ENCODE results near the gene CFAP44.
"Not testable (repeated sequence)": the region's sequence is repeated elsewhere in the genome, so short reads cannot be mapped to it uniquely, and the experiment has no call there.

CFAP44 gene, protein sequence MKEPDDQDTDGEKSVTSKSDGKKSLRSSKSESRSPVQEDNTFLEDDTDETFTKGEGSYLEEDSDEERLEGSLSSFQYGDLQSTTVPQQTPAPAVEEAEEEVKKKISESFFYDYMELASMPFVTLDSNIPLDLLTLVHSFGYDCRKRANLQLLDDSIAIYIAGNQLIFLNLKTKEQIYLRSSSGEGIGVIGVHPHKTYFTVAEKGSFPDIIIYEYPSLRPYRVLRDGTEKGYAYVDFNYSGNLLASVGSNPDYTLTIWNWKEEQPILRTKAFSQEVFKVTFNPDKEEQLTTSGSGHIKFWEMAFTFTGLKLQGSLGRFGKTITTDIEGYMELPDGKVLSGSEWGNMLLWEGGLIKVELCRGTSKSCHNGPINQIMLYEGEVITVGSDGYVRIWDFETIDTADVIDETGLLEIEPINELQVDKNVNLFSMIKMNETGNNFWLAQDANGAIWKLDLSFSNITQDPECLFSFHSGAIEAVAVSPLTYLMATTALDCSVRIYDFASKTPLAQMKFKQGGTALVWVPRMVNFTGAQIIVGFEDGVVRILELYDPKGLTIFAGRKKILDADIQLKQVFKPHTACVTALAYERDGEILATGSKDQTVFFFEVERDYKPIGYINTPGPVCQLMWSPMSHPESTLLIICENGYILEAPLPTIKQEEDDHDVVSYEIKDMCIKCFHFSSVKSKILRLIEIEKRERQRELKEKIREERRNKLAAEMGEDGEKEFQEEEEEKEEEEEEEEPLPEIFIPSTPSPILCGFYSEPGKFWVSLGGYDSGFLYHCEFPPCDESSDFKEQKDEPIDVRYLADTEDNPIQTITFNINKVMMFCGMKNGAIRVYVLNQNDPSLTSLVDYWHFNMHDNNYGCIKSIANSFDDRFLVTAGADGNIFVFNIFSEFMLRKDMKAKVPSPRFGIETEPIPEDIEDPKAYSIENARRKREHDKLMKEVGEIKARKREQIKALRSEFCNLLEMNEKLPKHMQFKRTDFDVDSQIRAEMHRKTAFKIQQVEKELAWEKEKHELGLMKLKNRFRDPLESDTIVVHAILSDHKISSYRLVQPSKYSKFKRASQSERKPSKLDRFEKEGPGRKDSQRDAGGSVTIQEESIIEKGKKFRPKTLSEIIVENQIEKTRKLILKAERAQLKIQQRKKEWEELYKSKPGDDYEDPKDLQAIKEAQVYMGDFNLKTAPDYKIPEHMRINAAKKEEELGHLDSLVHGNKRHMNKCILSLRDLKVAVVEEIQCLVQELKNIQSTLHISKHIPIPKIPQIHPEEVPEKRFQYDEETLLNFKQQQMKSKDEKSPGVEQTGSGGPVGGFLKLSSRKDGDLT (N-terminal part only)

DNA sequence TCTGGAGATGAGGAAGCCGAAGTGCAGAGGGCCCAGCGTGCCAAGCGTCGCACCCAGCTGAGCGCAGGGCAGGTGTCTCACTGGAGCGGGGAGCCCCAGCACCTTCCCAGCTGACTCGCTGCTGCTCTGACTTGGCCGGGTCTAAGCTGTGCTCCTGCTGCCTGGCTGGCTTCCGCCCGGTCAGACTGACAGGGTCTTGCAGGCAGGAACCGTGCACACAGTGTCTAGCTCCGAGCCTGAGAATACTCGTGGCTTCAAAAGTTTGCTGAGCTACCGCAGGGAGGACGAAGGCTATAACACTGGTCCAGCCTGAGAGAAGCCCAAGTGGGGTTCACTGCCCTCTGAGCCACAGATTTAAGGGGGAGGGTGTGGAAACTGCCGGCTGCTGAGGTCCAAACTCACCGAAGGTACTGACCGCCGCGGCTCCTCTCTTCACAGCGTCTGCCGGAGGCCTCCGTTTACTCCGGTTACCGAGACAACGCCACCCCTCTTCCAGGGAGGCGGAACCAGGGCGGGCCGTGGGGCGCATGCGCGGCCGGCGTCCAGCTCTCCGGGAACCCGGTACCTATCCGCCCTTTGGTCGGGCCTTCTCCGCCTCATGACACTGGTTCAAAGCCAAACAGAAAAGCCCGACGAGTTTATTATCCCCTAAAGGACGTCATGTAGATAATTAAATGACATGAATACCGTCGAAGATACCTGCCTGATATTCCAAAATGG lies at the start of gene CFAP44:
TSS of gene CFAP44 (minus strand) at position 443 of the 720 bp plus-strand sequence. CDS start 7,829 bp downstream, outside the sequence.
- no peak for DNase-seq

- DNase-seq: no peak
Measured at GRCh38 chr3:113485161-113485609, 43.9 kb upstream of the CFAP44 start.

- DNase-seq: no peak
Measured at GRCh38 chr3:113468539-113468938, 27.2 kb upstream of the CFAP44 start.

DNA sequence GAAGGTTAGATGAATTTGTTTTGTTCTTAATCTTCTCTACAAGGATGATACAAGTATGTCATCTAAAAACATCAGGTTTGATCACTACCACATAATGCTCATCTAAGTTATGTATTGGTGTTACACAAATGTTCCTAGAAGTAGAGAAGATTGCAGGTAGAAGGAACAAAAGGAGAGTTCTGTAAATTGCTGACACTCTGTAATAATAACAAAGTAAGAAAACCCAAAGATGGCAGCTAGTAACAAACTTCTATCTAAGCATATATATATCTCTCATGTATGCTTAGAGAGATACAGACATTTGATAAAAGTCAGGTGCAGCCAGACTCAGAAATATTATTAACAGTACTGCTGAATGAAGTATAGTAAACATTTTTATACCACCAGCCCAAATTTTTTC lies 20.2 kb upstream of the CFAP44 start:
- DNase-seq: no peak

- DNase-seq: not testable (repeated sequence)
Measured at GRCh38 chr3:113458554-113458953, 17.3 kb upstream of the CFAP44 start.

DNA sequence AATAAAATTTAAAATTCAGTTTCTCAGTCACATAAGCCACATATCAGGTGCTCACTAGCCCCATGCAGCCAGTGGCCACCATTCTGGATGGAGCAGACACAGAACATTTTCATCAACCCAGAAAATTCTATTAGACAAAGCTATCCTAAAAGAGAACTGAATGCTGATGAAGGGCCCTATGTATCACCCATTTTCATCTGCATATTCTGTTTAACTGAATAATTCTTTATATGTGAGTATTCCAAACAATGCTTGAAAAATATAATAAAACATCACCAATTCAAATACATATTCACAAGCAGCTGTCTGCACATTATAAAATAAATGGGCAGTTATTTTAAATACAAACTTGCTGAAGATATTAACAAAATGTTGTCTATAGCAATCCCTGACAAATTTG lies 14.2 kb upstream of the CFAP44 start:
- DNase-seq: no peak

GRCh38 chr3:113454630-113455029 lies 13.3 kb upstream of the CFAP44 start:
- no peak for DNase-seq

DNA sequence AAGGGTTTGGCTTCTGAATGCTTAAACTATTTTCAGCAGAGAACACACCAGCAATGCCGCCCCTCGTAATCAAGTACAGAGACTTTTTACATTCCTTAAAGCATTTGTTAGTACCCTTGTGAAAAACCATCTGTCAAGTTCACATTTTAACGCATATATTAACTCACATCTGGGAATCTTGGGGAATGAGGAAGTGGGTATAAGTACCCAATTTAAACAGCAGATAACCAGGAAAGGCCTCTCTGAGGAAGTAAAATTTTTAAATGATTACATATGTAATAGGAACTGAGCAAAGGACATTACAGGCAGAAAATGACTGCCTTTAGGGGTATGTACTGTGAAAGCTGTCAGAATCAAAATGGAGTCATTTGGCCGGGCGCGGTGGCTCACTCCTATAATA lies 12.8 kb upstream of the CFAP44 start:
- DNase-seq: no peak

DNA sequence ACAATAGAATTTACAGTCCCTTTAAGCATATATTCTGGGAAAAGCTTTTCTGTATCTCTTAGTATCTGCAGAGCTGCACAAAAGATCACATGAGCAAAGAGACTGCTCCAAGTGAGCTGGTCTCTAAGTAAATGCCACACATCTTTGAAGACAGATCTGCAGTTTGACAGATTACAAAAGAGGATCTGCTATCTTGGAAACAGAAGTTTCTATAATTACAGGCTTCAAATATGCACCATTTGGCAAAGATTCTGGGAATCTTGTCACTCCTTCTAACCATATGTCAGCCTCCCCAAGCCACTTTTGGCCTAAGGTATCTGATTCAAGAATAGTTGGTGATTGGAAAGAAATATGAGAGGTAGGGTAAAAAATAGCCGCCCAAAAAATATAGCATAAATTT lies 9.6 kb upstream of the CFAP44 start:
- DNase-seq: no peak

- DNase-seq: no peak
Measured at GRCh38 chr3:113439606-113440005, 1.7 kb downstream of the CFAP44 start.

GRCh38 chr3:113438224-113438623 lies 3.1 kb downstream of the CFAP44 start:
- DNase-seq: no peak

DNA sequence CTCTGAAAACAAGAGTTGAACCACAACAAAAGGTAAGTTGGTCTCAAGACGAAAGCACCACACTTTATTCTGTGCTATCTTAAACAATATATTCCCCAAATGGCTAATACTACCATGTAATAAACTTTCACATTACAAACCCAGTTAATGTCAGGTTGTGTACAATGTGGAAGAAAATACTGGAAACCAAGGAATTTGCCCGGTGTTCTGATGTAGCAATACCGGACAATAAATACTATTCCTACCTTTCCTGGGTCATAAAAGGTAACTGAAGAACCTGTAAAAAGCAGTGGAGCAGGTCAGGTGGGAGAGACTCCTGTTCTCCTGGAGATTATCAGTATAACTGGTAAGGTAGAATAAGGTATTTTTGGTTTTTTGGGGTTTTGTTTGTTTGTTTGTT lies 3.9 kb downstream of the CFAP44 start:
- no peak for DNase-seq

GRCh38 chr3:113436809-113437208 lies 4.5 kb downstream of the CFAP44 start:
- DNase-seq: no peak

GRCh38 chr3:113431811-113432210 lies 9.5 kb downstream of the CFAP44 start:
- DNase-seq: no peak

- no peak for DNase-seq
Measured at GRCh38 chr3:113428581-113428980, 12.7 kb downstream of the CFAP44 start.

DNA sequence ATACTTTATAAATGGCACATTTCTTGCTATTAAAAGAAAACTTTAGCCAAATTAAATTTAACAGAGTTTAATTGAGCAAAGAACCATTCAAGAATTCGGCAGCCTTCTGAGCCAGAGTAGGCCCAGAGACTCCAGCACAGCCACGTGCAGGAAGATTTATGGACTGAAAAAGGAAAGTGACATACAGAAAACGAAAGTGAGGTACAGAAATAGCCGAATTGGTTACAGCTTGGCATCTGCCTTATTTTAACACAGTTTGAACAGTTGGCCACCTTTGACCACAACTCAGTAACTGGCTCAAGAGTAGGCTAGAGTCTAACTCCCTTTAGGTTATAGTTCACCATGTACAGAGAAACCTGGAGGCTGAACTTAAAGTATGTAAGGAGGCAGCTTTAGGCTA lies 17.6 kb downstream of the CFAP44 start:
- DNase-seq: no peak

DNA sequence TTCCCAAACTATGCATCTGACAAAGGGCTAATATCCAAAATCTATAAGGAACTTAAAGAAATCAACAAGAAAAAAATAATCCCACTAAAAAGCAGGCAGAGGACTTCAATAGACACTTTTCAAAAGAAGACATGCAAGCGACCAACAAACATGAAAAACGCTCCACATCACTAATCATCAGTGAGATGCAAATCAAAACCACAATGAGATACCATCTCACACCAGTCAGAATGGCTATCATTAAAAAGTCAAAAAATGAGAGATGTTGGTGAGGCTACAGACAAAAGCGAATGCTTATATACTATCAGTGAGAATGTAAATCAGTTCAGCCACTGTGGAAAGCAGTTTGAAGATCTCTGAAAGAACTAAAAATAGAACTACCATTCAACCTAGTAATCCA lies 20.2 kb downstream of the CFAP44 start:
- no peak for DNase-seq

DNA sequence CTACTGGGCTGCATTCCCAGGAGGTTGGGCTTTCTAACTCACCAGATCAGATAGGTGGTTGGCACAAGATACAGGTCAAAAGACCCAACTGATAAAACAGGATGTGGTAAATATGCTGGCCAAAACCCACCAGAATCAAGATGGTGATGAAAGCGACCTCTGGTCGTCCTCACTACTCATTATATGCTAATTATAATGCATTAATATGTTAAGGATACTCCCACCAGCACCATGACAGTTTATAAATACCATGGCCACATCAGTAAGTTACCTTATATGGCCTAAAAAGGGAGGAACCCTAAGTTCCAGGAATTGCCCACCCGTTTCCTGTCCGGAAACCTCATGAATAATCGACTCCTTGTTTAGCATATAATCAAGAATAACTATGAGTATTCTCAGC lies 31.6 kb downstream of the CFAP44 start:
- DNase-seq: no peak

DNA sequence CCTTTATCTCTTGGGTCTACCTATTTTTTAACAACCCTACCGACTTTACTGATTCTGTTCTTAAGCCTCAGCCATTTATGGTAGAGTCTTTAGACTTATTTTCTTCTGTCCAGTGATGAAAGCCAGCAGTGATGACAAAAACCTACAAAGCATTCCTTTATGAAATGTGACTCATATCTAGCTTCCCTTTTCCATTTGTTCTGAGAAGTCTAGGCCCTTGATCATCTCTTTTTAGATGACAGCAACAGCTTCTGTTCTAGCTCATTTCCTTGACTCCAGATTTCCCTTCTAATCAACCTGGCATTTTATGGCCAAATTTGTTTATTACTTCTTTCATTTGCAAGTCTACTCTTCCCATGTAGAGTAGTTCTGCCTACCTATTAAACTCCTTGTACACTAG lies 36.1 kb downstream of the CFAP44 start:
- DNase-seq: no peak

- no peak for DNase-seq
Measured at GRCh38 chr3:113404637-113405036, 36.7 kb downstream of the CFAP44 start.
